Esophagus mucosa (tissue), 1 donor: ENCODE measurements around the gene PRDM13. TPM values are rescaled to one million over a fixed set of nuclear protein-coding genes. Genes with fewer than 3 reads are reported as not detected.
"Not testable (repeated sequence)": the region's sequence is repeated elsewhere in the genome, so short reads cannot be mapped to it uniquely, and the experiment has no call there.

Experiments used
- ATAC-seq: fragments of 200-7000 bp; cut with Tn5 transposase; one replicate; pipeline ENCODE4 v1.9.1; 2020
- total RNA-seq: library from RNA; stranded (reverse); gene quantifications from one replicate; pipeline ENCODE4 v1.2.4, GENCODE V29; 2023
- donor health status: DM: yes; HTN: yes; CAD: no.

PRDM13 gene
- total RNA-seq, 1 donor from 2014 or later: not detected

DNA sequence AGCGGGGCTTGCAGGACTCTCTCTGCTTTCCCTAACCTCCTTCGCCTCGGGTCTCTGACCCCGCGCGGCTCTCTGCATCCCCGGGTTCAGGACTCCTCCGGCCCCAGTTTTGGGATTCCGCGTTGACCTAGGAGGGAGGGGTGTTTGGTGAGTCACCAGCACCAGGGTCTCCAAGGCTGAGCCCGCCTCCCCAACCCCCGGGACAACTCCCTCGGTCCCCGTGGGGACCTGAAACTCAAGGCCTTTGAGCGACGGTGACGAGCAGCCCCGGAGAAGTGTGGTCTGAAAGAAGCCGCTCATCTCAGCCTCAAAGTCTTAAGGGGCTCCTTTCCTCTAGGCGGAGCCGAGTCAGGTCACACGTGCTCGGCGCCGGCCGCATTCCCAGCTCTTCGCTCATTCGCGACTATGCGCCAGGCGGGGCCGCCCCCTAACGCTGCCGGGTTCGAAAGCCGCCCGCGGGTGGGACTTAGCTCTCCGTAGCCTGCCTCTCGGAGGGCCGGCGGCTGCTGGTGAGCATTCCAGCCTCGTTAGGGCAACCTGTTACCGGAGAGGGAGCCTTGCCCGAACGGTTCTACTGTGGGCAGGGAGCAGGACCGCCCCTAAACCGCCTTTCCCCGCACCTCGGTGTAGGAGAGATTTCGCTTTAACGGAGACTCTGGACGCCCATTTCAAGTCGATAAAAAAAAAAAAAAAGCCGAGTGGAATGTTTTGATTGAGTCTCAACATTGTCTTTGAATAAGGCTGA lies 3.0 kb upstream of the PRDM13 start:
- peak; percentile 30 for ATAC-seq

GRCh38 chr6:99604166-99605073 lies 2.2 kb upstream of the PRDM13 start:
- ATAC-seq: no peak

DNA sequence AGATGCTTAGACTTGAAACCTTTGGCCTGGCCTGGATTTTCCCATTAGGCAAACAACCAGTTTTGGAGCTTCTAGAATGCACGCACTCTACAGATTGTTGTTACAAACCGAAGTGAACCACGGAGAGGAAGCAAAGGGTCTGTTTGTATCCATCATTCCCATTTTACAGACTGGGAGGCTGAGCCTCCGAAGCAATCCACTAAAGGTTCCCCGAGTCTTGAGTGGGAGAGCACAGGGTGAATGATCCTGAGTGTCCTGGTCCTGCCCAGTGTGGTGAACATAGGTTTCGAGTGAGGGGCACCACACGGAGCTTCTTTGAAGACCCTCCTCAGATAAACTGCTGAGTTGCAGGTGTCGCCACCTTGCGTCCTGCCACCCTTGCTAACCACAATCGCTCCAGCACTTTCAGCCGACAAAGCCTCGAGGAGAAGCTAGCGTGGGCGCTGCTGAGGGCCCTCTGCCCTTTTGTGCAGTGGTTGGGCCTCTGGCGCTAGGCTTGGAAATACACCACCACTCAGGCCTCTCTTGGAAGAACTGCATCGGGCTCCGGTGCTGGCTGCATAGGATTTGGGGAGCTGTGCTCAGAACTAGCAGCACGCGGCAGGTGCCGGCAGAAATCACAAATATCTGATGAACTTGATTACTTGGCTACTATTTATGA lies 1.4 kb upstream of the PRDM13 start:
- no peak for ATAC-seq

GRCh38 chr6:99605911-99606655 lies 550 bp upstream of the PRDM13 start:
- ATAC-seq: no peak

DNA sequence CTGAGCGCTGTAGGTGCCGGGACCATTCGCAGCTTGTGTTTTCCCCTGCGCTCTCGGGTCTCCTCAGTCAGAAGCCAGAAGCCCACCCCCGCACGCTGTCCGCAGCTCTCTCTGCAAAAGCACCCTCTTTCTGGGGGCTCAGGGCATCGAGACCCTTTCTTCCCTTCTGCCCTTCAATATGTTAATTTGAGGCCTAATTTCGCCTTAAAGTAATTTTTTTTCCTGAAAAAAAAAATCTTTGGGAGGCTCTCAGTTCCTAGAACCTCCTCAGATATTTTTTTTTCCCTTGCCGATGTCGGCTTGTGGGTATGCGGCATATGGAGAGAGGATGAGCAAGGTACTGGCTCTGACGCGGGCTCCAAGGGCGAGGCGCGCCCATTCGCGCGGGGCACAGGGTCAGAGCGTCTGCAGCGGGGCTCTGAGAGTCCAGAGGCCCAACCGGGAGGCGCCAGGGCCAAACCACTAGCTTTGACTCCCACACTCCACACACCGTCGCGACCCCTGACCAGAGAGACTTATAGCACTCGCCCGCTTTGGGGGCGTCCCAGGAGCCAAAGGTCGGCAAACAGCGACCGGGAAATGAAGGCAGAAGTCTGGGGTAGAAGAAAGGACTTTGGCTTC lies 893 bp downstream of the PRDM13 start:
- no peak for ATAC-seq

- ATAC-seq: no peak
Measured at GRCh38 chr6:99608059-99608885, 1.6 kb downstream of the PRDM13 start.

DNA sequence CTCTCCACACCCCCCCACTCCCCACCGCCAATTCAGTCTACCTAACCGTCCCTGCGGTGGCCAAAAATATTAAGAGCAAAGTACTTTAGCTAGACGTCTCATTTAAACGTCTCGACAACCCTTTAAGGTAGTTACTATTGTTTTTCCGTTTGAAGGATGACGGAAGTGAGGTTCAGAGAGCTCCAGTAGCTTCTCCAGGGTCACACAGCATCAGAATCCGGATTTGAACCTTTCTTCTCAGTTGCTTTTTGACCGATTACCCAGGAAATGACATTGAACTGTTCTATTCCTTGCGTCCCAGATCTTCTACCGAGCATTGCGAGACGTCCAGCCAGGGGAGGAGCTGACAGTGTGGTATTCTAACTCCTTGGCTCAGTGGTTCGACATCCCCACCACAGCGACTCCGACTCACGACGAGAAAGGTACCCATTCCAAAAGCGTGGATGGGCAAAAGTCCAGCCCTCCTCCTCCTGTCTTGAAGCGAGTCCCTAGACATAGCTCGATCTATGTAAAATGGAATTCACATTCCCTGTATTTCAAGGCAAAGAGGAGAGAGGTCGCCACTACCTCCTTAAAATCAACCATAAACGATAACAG lies 2.4 kb downstream of the PRDM13 start:
- no peak for ATAC-seq

DNA sequence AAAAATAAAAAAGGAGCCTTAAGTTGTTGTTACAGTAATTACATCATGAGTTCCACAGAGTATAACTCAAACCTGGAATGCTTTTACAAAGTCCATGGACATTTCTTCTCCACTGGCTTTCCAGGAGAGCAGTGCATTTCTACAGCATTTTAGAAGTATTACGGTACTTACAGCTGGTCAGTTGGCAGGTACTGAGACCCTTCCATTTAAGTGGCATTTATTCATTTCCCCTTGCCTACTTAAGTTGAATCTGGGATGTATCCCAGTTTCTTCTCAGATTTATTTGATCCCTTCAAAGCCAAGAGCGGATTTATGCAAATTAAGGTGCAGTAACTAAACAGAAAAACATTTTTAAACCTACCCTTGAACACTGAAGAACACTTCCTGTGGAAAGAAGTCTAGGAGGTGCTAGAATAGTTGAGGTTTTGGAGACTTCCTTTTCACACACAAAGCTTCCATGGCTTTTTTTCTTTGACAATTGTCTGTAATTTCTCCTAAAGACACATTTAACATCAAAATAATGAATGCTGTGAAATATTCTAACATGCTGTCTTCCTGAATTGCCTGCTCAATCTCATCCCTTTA lies 3.4 kb downstream of the PRDM13 start:
- no peak for ATAC-seq

DNA sequence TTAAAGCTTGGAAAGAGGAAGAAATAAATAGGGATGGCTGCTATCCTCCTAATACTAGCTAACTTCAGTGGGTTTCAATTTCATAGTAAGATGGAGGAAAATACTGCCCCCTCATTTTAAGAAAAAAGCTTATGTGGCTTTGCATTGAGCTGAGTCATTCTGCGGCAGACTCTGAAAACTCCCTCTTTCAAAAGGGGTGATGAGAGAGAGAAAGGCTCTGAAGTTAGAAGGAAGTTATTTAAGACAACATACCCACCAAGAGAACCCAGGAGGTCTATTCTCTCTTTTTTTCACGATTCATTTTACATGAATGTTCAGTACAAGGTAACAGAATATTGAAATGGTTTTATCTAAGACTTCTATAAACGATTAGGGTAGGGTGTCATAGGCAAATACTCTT lies 4.5 kb downstream of the PRDM13 start:
- no peak for ATAC-seq

DNA sequence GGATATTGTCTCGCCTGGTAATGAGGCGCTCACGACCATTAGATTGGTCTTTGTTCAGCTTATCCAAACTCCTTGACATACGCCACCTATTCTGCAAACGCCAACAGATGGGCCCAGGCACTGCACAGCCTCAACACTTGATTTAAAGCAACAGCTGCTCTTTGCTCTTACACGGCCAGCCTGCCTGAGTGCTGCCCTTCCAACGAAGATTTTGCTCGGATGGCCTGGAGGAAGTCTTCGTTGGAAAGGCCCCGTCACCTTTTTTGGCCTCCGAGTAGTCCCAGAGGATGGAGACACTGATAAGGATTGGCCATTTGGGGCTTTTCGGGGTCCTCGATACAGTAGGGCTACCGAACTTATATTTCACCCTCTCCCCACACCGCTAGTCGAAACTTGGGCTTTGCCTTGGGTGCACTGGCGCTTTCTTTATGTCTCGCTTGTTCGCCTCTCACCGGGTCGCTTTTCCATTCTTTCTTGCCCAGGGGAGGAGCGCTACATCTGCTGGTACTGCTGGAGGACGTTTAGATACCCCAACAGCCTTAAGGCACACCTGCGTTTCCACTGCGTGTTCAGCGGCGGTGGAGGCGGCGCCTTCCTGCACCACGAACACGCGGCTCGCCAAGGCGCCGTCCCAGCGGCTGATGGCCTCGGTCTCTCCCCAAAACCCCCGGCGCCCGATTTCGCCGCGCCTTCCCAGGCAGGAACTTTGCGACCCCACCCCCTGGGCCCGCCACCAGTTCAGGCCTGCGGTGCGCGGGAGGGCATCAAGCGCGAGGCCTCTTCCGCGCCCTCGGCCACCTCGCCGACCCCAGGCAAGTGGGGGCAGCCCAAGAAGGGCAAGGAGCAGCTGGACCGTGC lies 6.1 kb downstream of the PRDM13 start:
- ATAC-seq: no peak

GRCh38 chr6:99613409-99613704 lies 6.7 kb downstream of the PRDM13 start:
- peak; percentile 52 for ATAC-seq

DNA sequence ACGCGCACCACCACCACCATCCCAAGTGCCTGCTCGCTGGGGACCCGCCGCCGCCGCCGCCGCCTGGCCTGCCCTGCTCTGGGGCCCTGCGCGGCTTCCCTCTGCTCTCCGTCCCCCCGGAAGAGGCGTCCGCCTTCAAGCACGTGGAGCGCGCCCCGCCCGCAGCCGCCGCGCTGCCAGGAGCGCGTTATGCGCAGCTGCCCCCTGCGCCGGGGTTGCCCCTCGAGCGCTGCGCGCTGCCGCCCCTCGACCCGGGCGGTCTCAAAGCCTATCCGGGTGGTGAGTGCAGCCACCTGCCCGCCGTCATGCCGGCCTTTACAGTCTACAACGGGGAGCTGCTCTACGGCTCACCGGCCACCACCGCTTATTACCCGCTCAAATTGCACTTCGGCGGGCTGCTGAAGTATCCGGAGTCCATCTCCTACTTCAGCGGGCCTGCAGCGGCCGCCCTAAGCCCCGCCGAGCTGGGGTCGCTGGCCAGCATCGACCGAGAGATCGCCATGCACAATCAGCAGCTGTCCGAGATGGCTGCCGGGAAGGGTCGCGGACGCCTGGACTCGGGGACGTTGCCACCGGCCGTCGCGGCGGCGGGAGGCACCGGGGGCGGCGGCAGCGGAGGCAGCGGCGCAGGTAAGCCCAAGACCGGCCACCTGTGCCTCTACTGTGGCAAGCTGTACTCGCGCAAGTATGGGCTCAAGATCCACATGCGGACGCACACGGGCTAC lies 7.2 kb downstream of the PRDM13 start:
- peak; percentile 60 for ATAC-seq

- ATAC-seq: peak; percentile 31
Measured at GRCh38 chr6:99614430-99615186, 8.0 kb downstream of the PRDM13 start.

DNA sequence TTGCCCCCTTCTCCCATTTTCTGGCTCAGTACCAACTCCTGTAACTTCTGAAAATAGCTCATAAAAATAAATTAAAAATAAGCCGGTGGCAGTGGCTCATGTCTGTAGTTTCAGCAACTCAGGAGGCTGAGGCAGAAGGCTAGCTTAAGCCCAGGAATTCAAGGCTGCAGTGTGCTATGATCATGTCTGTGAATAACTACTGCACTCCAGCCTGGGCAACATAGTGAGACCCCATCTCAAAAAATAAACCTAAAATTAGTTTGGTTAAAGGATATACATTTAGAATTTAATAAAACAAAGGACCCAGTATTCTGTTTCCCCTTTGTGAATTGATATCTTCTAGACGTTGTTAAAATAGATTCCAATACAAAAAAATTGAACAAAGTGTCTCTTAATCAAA lies 10.5 kb downstream of the PRDM13 start:
- ATAC-seq: no peak

DNA sequence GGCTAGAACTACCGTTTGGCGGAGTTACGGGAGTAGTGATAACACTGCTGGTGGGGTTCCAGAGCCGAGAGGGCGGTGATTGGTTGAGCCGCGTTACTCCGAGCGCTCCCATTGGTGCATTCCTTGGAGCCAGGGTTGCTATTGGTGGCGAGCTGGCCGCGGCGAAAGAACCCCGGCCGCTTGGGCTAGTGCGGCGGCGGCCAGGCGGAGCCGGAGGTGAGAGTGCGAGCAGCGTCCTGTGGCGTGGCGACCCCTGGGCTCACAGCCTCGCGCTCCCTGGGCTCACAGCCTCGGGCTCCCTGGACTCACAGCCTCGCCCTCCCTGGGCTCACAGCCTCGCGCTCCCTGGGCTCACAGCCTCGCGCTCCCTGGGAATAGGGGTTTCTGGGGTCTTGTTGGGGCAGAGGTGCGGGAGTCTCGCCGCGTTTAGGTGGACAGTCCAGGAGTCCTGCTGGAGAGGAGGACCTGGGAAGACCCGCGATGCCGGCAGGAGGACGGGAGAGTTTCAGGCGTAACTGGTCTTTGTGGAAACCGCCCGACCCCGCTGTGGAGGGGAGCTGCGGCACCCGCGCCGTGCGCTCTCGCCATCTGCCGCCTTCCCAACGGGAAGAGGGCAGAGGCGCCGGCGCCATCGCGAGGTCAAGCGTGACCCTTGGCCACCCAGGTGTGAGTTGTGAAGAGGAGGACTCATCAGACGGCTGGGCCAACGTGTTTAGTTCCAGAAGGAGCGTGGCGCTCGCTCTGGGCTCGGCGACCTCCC lies 12.2 kb downstream of the PRDM13 start:
- no peak for ATAC-seq

- no peak for ATAC-seq
Measured at GRCh38 chr6:99619409-99619762, 12.8 kb downstream of the PRDM13 start.

DNA sequence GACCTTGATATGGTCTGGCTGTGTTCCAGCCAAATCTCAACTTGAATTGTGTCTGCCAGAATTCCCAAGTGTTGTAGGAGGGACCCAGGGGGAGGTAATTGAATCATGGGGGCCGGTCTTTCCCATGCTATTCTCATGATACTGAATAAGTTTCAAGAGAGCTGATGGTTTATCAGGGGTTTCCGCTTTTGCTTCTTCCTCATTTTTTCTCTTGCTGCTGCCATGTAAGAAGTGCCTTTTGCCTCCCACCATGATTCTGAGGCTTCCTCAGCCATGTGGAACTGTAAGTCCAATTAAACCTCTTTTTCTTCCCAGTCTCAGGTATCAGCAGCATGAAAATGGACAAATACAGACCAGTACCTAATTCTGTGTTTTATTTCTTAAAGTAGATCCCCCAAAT lies 15.4 kb downstream of the PRDM13 start:
- not testable (repeated sequence) for ATAC-seq
